Stimulated activated CD8-positive, alpha-beta memory T cell treated with anti-CD3 and anti-CD28 coated beads, Interleukin-4, amount 100 ng/mL, for 24 hours (primary cell): ENCODE data around the gene ECEL1.
A peak's percentile ranks its signal among the peaks of the same experiment; 100 is the strongest.
"Not testable (repeated sequence)": the region's sequence is repeated elsewhere in the genome, so short reads cannot be mapped to it uniquely, and the experiment has no call there.

ENCODE experiments used
- DNase-seq: peaks from one replicate; pipeline ENCODE4 v3.0.0-alpha.2; 2020; ENCODE audit warnings: low read depth

Gene ECEL1

GRCh38 chr2:232441147-232441651 is 46.4 kb downstream of the ECEL1 start:
- DNase-seq, result no peak

- peak; percentile 81 for DNase-seq
Observed at GRCh38 chr2:232440220-232441018, 47.2 kb downstream of the ECEL1 start.

- DNase-seq, result no peak
Observed at GRCh38 chr2:232439758-232440135, 47.9 kb downstream of the ECEL1 start.

DNA sequence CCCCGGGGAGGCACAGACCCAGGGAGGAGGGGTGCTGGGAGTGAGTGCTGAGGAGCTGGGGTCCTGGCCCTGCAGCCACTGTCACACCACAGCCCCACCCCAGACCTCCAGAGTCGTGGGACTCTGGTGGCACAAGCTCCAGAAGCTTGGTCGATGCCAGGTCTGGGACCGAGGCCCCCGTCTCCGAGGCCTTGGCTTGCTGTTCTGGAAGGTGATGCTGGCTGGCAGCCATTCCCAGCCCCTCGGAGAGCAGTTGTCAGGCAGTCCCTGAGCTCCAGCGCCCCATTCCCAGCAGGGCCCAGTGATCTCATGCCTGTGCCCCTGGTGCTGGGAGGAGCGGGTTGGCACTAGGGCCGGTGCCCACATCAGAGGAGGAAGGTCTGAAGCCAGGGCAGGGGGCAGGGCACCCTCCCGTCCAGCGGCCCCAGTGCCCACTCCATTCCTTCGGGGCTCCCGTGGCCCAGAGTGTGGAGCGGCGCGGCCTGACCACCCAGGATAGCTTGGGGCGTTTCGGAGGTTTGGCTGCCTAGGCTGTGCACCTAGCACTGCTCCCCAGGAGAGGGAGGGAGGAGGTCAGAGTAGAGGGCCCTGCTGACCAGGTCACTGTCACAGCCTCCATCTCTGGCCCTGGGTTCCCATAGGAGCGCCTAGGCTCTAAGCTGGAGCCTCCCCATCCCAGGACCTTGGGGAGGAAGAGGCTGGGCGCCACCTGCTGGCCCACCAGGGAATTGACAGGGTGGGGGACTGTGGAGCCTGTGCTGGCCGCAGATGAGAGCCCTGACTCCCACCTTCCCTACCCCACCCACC is 48.5 kb downstream of the ECEL1 start:
- no peak for DNase-seq

- DNase-seq, result no peak
Observed at GRCh38 chr2:232438091-232438490, 49.5 kb downstream of the ECEL1 start.

- DNase-seq, result no peak
Observed at GRCh38 chr2:232437195-232437571, 50.5 kb downstream of the ECEL1 start.

DNA sequence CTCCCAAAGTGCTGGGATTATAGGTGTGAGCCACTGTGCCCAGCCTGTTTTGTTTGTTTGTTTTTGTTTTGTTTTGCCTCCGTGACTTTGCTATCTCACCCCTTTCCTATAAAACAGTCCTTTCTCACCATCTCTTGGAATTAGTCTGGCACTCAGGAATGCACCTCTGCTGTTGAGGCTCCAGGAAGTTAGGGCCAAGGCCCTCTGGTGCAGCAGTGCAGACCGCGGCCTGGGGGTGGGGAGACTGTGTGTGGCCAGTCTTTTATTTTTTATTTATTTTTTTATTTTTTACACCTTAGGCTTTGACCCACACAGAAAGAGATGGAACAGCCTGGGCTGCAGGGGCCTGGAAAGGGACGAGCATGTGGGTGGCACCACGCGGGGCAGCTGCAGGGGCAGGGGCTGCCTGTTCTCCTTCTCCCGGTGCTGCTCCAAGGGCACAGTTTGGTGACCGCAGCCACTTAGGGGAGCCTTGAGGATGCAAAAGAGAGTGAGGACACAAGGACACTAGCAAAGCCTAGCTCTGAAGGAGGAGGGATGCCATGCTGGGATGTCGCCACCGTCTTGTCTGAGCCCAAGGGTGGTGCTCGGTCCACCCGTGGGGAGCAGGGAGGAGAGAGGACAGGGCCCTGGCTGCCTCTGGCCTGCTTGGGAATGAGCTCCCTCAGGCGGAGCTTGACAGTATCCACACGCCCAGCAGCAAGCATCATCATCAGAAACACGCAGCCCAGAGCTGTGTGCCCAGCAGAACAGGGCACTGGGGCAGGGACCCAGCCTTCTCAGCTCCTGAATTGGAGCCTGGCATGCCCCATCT is 51.0 kb downstream of the ECEL1 start:
- DNase-seq, result no peak

GRCh38 chr2:232435805-232436204 is 51.8 kb downstream of the ECEL1 start:
- DNase-seq, result no peak

DNA sequence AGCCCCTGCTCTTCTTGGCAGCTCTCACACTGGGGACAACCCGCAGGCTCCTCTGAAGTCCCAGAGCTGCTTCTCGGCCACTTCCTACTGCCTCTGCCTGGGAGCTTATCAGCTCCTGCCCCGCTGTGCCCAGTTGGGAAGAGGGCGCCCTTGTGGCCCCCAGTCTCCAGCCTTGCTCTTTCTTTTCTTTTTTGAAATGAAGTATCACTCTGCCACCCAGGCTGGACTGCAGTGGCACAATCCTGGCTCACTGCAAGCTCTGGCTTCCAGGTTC is 52.3 kb downstream of the ECEL1 start:
- DNase-seq, result no peak

DNA sequence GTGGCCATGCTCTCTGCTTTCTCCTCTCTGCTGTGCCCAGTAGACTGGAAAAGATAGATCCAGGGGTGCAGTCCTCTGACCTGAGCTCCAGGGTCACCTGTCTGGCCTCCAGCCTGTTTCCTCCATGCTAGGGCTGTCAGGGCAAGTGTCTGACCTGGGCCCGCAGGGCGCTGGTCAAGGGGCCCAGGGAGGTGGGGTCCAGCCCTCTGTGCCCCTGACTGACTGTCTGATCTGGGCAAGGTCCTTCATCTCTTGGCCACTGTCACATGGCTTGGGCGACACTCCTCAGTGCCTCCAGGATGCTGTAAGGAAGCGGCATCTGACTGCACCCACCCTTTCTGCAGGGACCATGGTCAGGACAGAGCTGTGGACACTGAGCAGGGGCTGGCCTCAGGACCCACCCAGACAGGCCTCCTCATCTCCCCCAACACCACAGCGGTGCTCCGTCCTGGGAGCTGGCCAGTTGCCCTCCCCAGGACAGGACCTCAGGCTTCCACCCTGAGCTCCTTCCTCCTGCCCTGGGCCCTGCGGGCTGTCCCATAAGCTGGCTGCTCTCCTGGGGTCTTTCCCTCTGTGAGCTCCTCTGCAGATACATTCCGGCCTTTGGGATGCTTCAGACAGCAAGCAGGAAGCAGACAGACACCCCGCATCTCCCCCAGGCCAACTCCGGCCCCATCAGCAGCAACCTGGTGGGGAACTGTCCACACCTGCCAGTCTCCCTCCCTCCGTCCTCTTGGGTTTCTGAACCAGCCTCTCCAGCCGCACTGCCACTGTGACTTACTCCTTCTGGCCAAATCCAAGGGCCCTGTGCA is 52.9 kb downstream of the ECEL1 start:
- DNase-seq, result no peak

GRCh38 chr2:232434091-232434490 is 53.5 kb downstream of the ECEL1 start:
- DNase-seq, result no peak

DNA sequence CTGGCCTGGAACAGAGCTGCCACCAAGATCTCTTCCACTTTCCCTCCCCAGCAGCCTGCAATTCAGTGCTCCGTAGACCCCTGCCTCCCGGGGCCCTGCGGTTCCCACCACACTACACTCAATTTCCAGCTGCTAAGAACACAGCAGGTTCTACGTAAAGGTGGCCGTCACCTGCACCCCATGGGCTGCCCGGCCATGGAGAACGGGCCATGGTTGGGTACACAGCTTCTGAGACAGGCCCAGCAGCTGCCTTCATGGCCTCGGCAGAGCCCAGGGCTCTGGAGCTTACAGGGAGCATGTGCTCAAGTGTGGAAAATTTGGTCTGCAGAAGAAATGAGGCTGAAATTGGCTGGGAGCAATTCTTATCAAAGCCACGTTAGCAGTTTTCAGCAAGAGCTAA is 54.0 kb downstream of the ECEL1 start:
- not testable (repeated sequence) for DNase-seq

DNA sequence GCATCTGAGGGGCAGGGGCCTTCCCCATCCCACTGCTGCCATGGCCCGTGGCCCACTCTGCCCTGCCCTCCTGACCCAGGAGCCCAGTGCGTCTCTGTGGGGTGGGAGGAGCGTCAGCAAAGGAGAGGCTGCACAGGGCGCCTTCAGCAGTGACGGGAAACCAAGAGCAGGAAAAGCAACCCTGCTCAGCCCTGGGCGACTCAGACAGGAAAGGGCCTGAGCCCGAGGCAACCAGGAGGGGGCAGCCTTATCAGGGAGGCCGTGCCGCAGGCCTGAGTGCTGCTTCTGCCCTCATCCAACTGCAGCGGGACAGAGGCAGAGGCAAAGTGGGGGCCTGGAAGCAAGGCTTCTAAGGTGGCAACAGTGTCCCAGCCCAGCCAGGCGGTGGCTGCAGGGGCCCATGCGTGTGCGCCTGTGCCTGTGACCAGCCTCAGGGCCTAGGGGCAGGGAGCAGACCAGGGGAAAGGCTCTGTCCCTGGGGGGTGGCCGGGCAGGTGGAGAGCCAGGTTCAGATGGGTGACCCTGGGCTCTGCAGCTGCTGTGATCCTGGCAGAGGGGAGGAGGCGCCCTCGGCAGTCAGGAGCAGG is 54.9 kb downstream of the ECEL1 start:
- no peak for DNase-seq

DNA sequence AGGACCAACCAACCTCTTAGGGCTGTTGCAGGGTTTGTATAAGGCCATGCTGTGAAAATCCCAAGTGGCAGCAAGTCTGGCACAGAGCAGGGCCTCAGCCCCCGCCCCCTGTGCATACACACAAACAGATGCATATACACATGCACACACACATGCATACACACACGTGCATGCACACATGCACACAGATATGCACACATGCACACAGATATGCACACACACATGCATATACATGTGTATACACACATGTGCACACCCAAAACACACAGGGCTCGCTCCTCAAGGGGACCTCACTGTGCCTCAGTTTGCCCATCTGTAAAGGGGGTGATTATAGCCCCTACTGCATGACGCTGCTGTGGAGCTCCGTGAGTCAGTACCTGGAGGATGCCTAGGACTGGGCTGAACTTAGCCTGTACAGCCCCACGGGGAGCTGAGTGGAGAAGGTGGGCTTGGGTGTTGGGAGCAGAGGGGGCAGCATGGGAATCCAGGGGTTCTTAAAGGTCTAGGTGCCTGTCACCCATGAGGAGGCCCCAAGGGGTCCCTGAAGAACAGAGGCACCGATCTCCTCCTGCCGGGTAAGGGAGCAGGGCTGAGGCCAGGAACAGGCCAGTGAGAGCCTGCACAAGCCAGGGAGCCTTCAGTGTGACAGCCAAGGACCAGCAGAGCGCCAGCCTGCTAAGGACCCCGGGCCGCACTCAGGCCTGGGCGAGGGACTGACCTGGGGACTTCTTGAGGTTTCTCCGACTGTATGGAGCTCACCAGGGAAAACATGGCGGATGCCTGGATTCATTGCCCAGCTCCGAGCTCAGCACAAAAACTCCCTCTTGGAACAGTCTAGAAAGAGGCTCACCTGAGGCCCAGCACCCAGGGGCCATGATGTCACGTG is 55.7 kb downstream of the ECEL1 start:
- no peak for DNase-seq
